GM19193 (cell line): ENCODE measurements around the gene TPP1.

Experiments
- POLR2A ChIP-seq: IDR thresholded peaks from 4 replicates; pipeline ENCODE4 v1.6.1; 2011; ENCODE audit not compliant: insufficient read depth, insufficient read length; ENCODE audit errors: extremely low read depth

TPP1 gene

DNA sequence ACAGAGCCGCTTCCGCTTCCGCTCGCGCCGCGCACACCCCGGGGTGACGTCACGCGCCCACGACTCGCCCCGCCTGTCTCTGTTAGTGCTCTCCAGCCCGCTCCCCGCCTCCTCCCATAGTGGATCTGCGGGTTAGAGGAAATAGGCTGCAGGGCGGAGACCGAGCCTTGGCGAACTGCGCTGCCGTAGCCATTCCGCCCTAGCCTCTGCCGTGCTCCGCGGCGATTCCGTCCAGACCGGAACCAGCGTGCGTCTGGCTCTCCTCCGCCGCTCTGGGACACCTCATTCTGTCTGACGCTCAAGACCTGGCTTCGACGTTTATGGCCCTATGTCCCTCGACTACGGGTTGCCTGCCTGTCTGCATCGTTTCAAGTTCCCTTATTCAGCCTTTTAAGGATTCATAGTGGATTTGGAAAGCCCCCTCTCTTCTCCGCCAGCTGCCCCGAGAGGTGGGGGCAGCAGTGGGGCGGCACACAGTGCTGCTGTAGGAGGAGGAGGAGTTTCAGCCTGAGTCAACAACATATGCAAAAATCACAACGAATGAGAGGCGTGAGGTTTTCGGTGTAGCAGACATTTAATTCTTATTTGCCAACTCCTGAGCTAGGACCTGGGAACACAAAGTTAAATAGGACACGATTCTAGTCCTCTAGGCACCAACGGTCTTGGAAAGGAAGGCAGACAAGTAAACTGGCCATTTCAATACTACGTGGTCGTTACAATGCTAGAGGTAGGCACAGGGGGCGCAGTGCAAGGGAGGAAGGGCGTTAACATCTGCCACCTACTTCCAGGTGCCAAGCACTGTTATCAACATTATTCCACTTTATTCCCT lies 6.8 kb downstream of the TPP1 start, which contains the start of gene TAF10:
TAF10 (minus strand) TSS at position 4 of the 829 bp plus-strand sequence. CDS start 27 bp downstream, outside the sequence.
- TF ChIP-seq POLR2A: peak; percentile 95

DNA sequence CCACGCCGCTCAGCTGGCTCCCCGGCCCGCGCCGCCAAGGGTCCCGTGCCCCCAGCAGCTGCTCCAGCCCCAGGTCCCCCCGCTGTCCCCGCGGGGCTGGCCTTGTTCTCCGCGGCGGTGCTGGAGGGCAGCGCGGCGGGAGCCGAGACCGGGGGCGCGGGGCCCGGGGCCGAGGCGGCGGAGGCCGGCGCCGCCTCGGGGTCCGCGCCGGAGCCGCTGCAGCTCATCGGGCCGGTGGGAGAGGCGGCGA lies 7.3 kb downstream of the TPP1 start:
- no peak for TF ChIP-seq POLR2A

DNA sequence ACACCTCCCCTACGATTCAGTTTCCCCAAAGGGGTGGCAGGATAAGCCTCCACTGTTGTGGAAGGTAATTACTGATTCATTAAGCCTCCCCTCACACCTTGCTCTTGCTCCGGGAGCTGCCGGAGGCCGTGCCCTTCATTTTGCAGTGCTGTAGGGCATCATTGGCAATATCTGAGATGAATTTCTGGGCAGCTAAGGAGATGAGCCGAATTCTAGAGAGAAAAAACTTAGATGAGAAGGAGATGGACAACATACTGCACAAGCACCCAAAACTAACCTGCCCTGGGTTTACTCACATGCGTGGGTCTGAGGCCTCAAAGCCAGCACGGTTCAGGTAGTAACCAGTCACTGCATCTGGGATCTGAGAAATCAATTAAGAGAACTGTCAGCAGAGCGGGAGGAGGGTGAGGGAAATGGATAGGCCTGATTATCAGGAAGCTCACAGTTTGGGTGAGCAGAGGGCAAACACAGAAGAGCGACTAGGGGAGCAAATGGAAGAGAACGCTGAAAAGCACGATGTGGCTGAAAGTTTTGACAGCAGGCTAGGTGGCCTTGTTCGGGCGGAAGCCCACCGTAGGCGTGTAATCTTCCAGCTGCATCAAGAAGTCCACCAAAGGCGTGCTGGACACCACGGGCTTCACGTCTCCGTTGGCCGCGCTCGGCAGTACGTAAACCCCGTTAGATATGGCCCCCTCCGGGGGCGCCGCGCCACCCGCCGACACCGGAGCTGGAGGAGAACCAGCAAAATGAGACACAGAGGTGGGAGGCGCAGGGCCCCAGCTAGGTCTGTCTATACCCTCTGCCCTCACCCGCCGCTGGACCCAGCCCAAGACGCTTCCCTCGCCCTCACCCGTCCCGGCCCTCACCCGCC lies 7.9 kb downstream of the TPP1 start:
- TF ChIP-seq POLR2A: no peak

DNA sequence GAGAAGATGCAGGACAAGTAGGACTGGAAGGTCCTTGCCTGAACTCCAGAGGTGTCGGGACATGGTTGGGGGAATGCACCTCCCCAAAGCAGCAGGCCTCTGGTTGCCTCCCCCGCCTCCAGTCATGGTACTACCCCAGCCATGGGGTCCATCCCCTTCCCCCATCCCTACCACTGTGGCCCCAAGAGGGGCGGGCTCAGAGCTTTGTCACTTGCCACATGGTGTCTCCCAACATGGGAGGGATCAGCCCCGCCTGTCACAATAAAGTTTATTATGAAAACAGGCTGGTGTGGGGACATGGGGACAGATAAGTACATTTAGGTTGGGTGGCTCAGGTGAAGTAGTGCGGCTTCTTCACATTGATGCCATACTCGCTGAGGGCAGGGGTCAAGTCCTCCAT lies 8.6 kb downstream of the TPP1 start:
- TF ChIP-seq POLR2A: no peak

DNA sequence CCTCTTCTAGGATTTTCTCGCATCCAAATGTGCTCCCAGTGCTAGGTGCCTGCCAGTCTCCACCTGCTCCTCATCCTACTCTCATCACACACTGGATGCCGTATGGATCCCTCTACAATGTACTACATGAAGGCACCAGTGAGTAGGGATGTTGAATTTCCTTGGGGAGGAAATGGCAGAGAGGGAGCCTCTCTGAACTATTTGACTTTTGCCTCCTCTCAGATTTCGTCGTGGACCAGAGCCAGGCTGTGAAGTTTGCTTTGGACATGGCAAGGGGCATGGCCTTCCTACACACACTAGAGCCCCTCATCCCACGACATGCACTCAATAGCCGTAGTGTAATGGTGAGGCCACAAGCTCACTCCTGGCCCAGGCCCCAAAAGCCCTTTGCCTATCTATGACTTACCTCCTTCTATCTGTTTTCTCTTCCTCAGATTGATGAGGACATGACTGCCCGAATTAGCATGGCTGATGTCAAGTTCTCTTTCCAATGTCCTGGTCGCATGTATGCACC lies 9.7 kb downstream of the TPP1 start:
- no peak for TF ChIP-seq POLR2A

DNA sequence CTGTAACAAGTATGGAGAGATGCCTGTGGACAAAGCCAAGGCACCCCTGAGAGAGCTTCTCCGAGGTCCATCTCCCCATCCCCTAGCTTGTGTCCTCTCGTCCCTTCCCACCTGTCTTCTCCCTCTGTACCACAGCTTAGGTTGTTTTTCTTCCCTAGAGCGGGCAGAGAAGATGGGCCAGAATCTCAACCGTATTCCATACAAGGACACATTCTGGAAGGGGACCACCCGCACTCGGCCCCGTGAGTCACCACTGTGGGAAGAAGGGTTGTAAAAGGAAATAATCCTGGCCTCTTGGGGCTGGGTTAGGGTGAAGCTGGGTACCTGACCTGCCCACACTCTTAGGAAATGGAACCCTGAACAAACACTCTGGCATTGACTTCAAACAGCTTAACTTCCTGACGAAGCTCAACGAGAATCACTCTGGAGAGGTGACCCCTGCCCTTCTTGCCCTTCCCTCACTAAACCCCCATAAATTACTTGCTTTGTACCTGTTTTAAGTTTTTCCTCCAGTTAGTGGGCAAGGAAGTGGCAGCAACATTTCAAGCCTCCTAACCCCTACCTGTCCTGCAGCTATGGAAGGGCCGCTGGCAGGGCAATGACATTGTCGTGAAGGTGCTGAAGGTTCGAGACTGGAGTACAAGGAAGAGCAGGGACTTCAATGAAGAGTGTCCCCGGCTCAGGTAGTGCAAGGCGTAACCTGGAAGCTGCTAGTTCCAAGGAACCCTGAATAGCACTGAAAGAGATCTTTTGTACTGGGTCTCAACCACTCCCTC lies 10.3 kb downstream of the TPP1 start:
- TF ChIP-seq POLR2A: no peak

DNA sequence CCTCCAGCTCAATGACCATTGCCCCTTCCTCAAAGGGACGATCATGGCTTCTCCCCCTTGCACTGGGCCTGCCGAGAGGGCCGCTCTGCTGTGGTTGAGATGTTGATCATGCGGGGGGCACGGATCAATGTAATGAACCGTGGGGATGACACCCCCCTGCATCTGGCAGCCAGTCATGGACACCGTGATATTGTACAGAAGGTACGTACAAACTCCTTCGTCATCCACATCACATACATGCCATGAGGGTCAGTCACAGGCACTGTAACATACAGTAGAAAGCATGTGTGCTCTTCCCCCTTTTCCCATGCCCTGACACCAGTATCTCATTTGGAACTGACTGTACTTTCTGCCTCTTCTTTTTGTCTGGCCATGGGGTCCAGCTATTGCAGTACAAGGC lies 11.2 kb downstream of the TPP1 start:
- no peak for TF ChIP-seq POLR2A

DNA sequence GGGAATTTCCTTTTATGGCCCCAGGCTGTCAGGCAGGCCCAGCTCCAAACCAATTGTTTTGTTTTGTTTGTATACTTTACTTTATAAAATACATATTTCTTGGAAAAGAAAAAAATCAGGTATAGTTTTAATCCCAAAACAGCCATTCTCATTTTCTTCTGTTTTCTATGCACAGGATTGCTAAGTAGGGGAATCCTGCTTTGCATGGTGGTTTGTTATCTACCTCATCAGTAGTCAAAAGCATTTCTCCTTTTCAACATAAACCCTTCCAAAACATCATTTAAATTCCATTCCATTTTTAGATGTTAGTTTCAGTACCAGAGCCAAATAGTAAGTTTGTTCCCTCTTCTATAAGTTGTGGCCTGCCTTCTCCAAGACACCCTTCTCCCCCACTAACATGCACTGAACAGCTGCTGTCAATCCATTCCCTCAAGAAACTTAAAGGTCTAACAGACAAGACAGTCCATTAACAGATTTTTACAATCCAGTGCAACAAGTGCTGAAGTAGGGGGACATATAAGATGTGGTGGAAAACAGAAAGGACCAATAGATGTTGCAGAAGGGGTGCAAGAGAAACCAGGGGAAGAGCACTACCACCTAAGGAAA lies 11.9 kb downstream of the TPP1 start:
- TF ChIP-seq POLR2A: no peak

DNA sequence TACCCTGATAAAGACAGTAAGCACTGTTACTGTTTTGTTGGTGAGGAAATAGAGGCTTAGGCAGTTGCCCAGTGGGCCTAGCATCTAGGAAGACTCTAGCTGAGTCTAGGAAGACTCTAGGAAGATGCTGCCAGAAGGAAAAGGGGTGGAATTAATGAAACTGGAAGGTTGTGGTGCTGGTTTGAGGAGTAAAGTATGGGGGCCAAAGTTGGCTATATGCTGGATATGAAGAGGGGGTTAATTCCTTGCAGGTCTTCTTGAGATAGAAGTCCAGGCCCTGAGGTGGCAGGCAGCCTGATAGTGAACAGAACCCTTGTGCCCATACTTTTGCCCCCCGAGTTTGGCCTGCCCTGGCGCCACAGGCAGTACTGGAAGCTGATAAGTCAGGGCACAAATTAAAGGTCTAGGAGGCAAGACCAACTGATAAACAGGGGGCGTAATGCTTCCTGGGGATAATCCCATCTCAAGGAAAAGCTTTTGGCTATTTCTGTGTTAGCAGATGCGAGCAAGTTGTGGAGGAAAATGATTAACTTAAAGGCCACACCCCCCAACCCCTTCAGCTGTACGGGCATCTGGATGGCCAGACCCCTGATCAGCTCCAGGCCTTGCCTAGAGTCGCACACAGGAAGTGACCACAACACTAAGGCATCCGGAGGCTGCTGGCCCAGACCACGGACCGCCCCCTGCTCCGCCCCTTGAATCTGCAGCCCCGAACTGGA lies 12.6 kb downstream of the TPP1 start:
- TF ChIP-seq POLR2A: peak; percentile 46

DNA sequence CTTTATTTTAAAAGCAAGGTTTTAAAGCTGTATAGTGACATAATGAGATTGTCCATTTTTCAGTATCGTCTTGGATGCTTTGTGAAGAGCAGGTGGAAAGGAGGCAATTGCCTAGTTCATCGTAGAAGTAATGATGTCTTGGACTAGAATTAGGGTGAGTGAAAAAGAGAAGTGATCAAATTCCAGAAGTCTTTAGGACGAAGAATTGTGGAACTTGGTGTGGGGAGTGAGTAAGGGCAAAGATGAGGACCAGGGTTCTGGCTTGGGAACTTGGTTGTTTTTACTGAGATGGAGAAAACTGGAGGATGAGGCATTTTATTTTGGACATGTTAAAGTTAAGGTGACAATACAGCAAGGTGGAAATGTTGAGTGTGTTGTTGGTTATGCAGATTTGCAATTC lies 14.4 kb downstream of the TPP1 start:
- TF ChIP-seq POLR2A: no peak

DNA sequence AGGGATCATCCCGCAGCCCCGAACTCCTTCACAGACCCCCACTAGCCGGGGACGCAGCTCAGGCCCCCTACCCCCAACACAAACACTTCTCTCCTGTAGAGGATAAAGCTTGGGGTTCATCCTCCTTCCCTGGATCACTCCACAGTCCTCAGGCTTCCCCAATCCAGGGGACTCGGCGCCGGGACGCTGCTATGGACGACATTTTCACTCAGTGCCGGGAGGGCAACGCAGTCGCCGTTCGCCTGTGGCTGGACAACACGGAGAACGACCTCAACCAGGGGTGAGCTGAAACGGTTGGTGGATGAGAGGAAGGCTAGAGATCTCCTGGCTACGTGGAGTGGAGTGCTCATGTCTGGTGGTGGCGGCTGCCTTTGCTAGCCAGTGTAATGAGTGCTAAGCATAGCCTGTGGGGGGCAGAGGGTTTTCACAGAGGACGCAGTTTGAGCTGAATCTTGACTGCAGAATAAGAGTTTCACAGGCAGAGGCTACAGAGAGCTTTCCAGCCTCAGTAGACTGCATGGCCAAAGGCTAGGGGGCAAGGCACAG lies 15.1 kb downstream of the TPP1 start:
- TF ChIP-seq POLR2A: no peak

DNA sequence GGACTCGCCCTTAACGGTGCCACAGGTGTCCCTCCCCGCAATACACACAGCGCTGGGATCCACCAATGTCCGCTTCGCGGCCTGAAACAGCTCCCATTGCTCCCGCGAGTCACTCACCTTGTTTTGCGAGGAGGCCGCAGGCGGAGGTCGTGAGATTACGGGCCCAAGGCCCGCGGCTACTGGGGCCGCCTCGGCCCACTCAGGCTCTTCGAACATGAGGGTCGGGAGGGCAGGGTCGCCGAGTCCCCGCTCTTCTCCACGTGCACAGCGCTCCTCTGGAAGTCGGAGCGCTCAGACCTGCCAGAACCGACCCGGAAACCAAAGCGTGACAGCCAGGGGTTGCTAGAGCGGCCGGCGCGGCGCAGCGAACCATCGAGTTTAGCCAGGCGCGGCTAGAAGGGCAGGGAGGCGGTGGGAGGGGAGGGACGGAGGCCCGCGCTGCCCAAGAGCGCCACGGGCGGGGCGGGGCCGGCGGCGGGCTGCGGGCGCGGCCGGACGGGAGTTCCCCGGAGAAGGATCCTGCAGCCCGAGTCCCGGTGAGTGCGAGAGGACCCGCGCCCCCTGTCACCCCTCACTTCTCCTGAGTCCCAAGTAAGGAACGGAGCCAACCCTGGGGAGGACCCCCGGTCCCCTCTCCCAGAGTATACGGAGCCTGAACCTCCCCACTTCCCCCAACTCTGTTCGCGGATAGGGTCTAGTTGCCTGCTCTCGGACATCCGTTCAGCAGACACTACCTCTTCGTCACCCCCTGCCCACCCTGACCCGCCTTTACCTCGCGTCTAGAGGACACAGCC lies 15.7 kb downstream of the TPP1 start, which contains the start of the genes ILK and RRP8:
ILK (plus strand) TSS at position 488 of the 794 bp plus-strand sequence. CDS start 498 bp downstream, outside the sequence.
RRP8 (minus strand) TSS at position 330 of the 794 bp plus-strand sequence; CDS start at position 216, 114 bp downstream.
- TF ChIP-seq POLR2A: peak; percentile 80
